ENCODE results near the gene SUSD3.

SUSD3 gene

DNA sequence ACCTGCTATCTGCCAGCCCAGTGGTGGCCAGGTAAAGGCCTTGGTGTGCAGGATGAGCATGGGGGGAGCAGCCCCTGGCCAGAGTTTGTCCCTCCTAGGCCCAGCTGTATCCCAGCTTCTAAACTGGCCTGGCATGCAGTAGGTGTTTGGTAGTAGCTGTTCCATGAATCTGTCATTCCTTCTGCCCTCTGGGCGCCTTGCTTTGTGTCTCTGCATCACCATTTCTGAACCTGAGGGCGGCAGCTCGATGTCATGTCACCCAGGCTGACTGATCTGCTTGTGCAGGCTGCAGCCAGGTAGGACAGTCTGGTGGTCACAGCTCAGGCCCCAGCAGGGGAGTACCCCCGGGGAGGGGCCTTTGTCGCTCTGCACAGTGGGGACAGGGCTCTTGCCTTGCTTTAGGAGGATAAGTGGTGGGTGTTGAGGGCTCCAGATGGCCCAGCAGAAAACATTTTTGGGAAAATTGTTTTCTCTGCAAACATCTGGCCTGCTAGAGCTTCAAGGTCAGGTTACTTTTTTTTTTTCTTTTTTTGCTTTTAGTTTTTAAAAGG is 4.6 kb upstream of the SUSD3 start:
- FAIRE-seq = no peak

DNA sequence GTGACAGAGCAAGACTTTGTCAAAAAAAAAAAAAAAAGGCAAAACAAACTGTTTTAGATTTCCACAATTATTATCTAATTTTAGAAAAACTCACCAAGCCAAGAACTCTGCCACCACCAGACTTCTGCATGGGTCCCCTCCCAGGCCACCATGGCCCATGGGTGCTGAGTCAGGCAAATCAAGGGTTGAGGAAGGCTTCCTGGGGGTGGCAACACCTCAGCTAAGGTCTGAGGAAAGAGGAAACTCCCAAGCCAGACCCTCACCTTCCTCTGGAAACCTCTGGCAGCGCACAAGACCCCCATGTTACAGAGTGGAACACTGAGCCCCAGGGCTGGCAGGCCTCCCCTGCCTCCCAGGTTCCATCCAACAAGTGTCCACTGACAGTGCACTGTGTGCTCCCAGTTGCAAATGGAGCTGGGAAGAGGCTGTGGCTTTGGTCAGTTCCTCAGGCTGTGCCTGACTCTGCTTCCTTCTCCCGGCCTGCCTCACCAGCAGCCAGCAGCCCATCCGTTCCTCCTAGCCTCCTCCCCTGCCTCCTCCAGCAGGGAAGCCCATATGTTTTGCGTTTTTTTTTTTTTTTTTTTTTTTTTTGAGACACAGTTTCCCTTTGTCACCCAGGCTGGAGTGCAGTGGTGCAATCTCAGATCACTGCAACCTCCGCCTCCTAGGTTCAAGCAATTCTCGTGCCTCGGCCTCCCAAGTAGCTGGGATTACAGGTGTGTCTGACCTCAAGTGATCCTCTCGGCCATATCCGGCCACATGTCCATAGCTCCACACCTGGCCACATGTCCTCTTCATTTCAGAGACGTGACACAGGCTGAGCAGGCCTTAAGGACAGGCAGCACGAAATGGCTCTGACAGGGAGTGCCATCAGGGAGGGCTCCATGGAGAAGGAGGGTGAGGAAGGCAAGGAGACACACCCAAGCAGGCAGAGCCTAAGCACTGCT is 3.5 kb upstream of the SUSD3 start:
- no peak for FAIRE-seq

DNA sequence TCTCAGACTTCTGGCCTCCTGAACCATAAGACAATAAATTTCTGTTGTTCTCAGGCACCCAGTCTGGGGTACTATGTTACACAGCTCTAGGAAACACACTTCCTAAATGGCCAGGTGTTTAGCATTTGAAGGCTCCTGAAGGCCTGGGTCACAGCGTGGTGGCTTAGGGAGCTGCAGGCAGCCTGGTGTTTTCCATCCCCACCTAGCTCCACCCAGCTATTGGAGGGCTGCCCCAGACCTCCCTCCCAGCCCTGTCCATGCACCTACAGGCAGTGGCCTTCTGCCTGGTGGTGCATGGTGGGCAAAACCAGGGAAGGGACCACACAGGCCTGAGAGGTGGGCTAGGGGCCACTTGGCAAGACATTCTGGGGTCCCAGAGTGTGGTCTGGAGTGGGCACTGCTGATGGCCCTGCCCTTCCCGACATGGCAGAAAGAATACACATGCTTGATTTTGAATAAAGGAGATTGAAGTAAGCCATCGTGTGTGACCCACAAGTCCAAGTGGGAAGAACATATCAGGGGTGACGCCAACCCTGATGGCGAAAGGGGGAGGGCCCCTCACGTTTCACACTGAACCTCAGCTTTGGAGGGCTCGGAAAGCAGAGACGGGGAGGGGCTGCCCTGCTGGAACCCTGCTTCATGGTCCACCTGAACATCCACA is 1.3 kb upstream of the SUSD3 start:
- FAIRE-seq = no peak

DNA sequence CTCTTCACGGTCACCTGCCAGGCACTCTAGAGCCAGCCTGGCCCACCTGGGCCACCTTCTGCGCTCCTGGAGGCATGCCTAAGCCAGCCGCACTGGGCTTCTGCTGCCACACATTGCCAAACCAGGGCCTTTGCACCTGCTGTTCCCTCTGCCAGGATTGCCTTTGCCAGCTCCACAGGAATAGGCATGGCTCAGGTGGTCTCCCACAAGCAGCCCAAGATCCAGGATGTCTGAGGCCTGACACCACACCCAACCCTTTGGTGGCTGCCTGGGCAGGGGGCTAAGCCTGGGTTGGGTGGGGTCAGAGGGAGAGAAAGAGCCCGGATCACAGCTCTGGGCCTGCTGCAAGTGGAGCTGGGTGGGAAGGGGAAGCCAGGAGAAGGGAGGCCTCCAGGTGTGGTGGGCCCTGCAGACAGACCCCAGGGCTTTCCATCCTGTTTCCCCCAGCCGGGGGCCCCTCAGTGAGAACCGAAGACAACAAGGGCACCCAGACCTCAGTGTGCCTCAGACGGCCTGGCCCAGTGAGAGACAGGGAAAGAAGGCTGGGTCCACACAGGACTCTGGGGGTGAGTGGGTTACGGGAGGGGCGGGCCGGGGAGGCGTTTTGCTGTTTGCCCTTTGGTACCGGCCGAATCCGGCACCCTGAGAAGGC is 672 bp upstream of the SUSD3 start:
- no peak for FAIRE-seq

DNA sequence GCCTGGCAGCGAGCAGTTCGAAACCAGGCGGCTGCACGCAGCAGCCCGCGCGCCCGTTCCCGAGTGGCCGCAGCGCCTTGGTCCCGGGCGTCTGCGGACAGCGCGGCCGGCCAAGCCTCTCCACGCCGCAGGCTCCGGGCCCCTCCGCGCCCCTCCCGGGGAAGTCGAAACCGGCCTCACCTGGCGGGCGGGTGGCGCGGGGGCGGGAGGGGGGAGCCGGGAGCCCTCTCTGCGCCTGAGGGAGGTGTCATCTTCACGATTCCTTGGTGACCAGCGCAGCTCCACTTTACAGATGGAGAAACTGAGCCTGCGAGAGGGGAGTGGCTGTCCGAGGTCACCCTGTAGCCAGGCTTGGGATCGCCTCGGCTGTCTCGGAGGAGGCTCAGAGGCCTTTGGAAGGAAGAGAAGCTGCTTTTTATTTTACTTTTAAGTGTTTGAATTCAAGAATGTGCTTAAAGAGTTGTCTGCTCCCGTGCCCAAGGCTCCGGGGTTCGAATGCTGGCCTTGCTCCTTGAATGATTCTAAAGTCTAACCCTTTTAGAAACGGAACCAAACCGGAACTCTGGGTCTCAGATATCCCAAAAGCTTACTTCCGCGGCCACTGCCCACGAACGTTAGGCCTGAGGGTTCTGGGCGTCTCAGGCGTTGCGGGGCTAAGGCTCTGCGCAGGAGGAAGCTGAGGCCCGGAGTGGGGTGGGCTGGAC is 662 bp downstream of the SUSD3 start:
- FAIRE-seq = no peak

DNA sequence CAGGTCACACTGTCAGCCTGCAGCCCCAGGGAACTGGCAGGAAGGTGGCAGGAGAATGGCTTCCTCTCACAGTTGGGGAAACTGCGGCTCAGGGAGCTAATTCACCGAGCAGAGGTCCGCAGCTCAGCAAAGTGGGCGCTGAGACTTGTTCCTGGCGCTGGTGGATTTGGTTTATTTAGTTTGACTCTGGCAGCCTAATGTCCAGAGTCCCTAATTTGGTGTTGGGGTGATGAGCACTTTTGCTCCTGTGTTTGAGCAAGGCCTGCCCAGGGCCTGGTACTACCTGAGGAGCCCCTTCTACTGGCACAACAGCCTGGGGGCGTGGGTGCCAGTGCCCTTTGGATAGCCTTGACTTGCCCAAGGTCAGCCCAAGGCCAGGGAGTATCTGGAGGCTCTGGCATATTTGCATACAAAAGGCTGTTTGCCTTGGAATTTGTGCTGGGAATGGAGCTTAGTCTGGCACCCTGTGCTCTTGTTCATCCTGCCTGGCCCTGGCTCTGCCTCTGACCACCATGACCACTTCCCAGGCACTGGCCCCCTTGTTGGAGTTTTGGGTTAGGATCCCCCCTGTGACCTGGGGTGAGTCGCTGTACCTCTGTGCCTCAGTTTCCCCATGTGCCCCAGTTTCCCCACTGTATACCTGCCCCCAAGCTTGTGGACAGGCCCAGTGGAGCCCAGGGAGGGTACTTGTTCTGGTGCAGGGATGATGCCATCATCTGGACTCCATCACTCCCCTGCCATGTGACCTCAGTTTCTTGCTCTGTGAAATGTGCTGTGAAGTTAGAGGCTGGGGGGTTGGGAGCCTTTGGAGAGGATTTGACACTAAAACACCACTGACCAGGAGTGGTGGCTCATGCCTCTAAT is 1.4 kb downstream of the SUSD3 start:
- FAIRE-seq = no peak

DNA sequence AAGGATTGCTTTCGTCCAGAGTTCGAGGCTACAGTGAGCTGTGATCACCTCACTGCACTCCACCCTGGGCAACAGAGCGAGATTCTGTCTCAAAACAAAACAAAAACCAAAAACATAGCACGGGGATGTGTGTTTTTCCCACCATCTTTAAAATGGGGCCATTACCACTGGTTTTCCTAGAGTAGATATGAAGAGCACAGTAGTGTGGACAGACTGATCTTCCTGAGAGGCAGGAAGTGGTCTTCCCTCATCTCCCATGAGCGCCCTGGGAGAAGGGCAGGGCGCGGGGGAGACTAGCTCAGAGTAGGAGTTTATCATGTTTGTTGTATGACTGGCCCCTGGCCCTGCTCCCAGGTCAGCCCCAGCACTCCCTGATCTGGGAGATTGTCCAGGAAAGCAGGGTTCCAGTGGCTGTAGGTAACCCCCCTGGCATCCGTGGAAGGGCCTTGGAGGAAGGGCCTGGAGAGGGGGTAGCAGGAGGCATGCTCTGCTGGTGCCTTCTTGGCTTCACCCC is 2.3 kb downstream of the SUSD3 start:
- no peak for FAIRE-seq

DNA sequence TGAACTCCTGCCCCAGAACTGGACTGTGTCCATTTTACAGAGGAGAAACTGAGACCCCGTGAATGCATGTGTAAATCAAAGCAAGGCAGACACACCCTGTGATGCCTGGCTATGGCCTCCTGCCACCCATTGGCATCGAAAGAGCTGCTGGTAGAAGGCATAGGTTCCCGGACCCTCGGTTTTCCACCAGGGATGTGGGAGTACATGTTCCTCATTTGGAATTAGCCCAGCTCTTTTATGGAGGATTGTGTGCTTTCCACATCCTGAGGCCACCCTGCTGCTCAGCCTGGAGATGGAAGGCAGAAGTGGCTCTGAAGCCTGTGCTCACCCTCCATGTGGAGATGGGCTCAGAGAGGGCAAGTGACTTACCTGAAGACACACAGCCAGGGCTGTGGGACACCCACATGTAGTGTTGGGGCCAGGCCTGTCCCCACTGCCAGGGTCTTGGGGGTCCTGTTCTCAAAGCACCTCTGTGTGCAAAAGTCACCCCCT is 2.8 kb downstream of the SUSD3 start:
- FAIRE-seq = no peak

DNA sequence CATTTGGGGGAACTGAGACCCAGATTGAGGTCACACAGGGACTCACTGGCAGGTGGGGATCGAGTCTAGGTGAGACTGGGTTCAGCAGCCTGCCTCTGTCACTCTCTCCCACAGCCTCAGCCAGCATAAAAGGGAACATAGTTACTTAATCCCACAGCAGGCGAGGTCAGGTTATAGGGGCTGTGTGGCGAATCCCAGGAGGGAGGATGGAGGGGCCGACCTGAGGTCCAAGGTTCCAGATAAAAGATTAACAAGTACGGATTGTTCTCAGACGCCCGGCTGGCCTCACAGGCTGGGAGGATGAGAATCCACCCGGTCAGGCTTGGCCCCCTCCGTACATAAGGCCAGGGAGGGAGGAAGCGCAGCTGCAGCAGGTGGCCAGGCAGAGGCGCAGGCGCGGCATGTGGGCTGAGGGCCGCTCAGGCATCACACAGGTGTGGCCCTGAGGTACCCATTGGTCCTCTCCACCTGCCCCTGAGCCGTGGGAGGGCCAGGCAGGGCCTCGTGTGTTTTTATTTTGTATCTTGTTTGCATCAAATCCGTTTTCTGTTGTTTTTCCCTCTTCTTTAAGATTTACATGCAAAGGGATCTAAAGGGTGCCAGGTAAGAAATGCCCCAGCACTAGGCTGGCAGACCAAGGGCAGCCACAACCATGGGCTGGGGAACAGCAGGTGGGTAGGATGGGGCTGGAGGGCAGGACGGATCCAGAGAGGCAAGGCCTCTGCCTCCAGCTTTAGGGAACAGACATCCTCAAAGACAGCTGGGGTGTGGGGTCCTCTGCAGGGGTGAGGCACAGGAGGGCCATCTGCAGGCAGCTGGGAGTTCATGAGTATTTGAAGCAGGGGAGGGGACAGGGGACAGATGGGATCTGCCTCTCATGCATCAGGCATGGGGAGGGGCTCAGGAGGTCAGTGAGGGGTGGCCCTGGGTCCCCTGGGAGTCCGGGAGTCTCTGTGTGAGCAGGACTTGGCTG is 3.6 kb downstream of the SUSD3 start:
- no peak for FAIRE-seq

DNA sequence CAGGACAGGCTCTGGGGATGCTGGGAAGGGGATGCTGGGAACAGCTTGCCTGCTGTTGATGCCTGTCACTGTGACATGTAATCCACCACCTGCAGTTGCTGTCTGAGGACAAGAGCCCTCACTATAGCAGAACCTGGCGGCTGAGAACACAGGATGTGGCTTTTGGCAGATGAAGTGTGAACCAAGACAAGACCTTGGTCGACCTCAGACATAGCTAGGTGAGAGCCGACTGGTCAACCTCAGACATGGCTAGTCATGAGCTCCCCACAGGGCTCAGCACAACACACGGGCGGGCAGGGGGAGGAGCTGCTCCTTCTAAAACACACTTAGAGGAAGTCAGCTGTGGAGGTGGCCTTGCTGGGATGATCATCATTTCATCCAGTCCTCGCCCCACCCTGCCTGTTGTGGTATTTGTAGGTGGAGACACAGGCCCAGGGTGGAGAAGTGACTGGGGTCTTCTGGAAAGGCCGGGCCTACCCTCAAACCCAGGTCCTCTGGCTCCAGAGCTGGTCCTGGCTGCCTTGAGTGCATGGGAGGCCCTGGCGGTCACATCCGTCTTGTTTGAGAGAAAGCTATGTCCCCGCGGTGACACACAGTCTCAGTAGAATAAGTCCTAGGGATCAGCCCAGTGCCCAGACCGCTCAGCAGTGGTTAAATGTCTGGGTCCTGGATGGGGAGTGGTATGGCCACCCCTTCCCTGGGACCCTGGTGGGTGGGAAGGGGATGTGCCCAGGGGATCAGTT is 6.1 kb downstream of the SUSD3 start:
- FAIRE-seq = no peak

DNA sequence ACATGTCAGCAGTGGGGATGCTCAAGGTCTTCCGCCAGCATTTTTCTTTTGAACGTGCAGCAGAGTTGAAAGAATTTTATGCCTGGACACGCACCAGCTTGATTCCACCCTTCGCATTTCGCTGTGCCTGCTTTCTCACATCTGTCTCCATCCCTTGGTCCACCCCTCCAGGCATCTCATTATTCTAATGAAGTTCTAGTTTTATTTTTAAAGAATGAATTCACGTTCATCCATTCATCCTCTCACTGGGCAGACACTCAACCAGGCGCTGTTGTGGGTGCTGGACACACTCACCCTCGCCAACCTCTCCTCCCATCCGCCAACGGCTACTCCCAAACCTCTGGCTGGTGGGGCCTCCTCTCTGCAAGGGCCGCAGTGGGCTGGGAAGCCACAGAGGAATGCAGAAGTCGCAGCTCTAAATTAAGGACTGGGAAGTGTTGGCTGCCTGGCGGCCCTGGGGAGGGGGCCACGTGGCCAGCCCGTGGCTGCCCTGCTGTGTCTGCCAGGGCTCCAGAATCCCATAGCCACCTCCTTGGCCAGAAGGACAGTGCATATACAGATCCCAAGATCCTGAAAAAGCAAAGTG is 6.7 kb downstream of the SUSD3 start:
- FAIRE-seq = no peak

DNA sequence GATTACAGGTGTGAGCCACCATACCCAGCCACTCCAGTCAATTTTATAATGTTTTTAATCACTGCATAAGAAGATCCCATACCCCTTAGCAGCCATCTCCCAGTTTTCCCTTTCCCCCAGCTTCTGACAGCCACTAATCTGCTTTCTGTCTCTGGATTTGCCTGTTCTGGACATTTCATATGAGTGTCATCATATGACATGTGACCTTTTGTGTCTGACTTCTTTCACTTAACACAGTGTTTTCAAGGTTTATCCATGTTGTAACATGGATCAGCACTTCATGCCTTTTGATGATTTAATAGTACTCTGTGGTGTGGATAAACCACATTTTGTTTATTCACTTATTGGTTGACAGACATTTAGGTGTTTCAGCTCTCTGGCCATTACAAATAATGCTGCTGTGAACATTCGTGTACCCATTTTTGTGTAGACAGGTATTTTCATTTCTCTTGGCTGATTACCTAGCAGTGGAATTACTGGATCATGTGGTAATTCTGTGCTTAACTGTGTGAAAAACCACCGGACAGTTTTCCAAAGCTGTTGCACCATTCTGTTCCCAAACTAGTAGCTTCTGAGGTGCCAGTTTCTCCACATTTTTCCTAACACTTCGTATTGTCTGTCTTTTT is 8.6 kb downstream of the SUSD3 start:
- no peak for FAIRE-seq

DNA sequence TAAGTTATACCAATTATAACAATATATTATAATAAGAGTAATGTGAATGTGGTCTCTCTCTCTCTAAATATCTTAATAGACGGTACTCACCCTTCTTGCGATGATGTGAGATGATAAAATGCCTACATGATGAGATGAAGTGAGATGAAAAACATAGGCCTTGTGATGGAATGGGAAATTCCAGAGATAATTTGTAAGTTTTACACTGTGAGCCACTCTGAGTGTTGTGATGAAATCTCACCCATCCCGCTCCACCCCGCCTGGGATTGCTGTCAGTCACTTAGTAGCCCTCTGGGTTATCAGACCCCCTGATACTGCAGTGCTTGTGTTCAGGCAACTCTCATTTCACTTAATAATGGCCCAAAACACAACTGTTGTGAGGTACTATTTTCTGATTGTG is 10.5 kb downstream of the SUSD3 start:
- no peak for FAIRE-seq

DNA sequence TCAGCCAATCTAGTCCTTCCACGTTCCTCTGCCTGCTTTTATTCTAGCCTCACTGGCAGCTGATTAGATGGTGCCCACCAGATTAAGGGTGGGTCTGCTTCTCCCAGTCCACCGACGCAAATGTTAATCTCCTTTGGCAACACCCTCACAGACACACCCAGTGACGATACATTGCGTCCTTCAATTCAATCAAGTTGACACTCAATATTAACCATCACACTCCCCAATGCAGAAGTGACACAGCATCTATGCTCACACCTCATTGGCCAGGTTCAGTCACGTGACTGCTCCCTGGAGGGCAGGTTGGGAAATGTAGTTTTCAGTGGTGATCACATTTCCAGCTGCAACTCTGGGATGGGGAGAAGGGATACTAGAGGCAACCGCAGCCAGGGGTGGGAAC is 13.0 kb downstream of the SUSD3 start:
- no peak for FAIRE-seq

DNA sequence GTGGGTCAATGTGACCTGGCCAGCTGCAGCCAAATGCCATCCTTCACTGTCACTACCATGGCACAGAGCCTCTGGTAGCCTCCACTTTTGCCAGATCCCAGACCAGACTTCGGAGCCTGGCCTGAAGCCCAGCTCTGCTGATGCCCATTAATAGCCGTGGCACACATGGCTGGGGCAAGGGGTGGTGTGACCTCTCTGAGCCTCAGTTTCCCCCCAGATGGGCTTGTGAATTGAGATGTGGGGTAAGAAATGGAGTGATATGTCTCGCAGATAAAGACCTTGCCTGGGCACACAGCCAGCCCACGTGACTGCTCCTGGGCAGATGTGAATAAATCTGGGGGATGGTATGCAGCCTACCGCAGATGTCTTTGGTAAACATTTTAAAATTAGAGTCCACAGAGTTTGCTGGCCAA is 13.9 kb downstream of the SUSD3 start:
- no peak for FAIRE-seq

DNA sequence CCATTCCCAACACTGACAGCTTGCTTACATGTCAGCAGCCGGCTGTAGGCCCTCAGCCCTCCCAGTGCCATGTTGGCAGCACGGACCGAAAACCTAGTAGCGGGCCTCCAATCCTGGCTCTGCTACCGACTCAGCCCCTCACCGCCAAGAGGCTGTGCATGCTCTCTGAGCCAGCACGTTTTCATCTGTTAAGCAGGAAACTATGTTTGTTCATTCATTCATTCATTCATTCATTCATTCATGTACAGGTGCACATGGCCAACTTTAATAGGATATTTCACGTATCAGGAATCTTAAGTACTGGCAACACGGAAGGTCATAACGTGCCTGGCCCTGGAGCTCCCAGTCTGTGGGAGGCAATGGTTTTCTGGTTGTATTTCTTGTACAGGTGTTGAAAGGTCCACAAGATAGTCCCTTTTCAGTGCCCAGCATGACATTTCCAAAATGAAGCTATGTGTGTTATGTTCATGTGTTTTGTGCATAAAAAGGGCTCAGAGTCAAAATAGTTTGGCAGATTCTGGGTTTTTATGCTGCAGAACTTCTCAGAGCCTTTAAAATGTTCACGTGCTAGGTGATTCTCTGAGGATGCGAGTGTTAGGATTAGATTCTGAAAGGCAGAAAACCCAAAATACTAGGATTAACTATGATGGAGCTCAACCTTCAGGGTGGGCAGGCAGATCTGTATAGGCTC is 17.7 kb downstream of the SUSD3 start:
- no peak for FAIRE-seq

DNA sequence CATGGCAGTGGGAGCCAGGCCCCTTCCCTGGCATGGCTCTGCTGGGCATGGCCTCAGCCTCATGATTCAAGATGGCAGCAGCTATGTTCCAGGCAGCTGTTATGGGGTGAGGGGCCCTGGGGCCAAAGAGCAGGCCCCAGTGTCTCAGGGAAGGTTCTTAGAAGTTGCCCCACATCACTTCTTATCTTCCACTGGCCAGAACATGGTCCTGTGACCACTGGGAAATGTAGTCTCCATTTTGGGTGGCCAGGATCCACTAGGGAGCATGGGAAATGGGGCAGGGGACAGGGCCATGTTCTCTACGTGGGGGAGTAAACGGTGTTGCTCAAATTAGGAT is 18.3 kb downstream of the SUSD3 start:
- no peak for FAIRE-seq

DNA sequence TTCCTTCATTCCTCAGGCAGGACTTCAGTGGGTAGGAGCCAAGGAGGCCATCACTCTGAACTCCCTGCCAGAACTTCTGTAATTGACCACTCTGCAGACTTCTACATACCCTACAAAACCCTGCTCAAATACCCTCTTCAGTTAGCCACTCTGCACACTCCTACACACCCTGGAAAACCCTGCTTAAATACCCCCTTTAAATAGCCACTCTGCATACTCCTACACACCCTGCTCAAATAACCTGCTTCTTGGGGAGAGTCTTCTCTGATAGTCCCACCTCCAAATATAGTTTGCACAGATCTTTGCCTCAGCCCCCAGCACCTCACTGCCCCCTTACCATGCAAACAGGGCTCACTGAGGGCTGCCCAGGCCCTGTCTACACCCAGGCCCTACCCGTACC is 18.9 kb downstream of the SUSD3 start:
- FAIRE-seq = no peak

Data from G401.6 (cell line).